A549 (cell line): Measurements from ENCODE around the gene PPCDC. TPM values are rescaled to one million over a fixed set of nuclear protein-coding genes. Genes with fewer than 3 reads are reported as not detected.
A peak's percentile ranks its signal among the peaks of the same experiment; 100 is the strongest.

Experiments used
- ATAC-seq, 2 experiments: fragments of 200-7000 bp in 1 of 2; fragments of >200 bp in 1 of 2; cut with Nextera tagmentation in 1 of 2; cut with Tn5 transposase in 1 of 2; 3 replicates each; pipeline versions ENCODE4 v1.8.0 to v1.9.1; 2018 to 2020; ENCODE audit warnings: mild to moderate bottlenecking in 1 of 2, moderate library complexity in 1 of 2
- CTCF ChIA-PET: fragments of 300-600 bp; sonication (Branson Sonifier 250); formaldehyde crosslinking; extraction: SDS; loops from one replicate; lab custom pipeline; 2021; ENCODE audit warnings: antibody characterized with exemption, inconsistent platforms; lab: Yijun Ruan, JAX
- POLR2A ChIA-PET: fragments of 350-600 bp; formaldehyde crosslinking; extraction: SDS; loops from one replicate; lab custom pipeline; 2021; ENCODE audit warnings: antibody characterized with exemption, inconsistent platforms; lab: Yijun Ruan, JAX
- DNase-seq, 2 experiments: peaks; one replicate each; pipeline versions ENCODE4 v3.0.0 to v3.0.0-alpha.2; 2011 to 2016; ENCODE audit warnings: low read depth in 1 of 2, low spot score in 1 of 2
- FAIRE-seq: peaks from 2 replicates; lab custom pipeline; 2011; peaks lifted over from hg19 to GRCh38; lab: Jason Lieb, UNC
- H3K27ac ChIP-seq, 2 experiments: fragments of >200 bp; sonication (Bioruptor Twin); formaldehyde crosslinking; 3 replicates each; pipeline ENCODE4 v1.5.1; 2016 to 2017
- H3K4me1 ChIP-seq: fragments of >200 bp; sonication (Bioruptor Twin); formaldehyde crosslinking; 3 replicates; pipeline ENCODE4 v1.6.1; 2016
- H3K4me2 ChIP-seq: fragments of >200 bp; sonication (Bioruptor Twin); formaldehyde crosslinking; 3 replicates; pipeline ENCODE4 v1.6.1; 2016
- H3K4me3 ChIP-seq: fragments of >200 bp; sonication (Bioruptor Twin); formaldehyde crosslinking; 3 replicates; pipeline ENCODE4 v1.5.1; 2016
- H3K9me3 ChIP-seq: fragments of >200 bp; sonication (Bioruptor Twin); formaldehyde crosslinking; 3 replicates; pipeline ENCODE4 v1.6.1; 2016
- CBX2 ChIP-seq: fragments of 200-600 bp; sonication (generic); IDR thresholded peaks from 2 replicates; pipeline ENCODE4 v1.6.1; 2016; ENCODE audit warnings: low read depth, mild to moderate bottlenecking, borderline replicate concordance
- CEBPB ChIP-seq, 2 experiments: fragments of >200 bp in 1 of 2; sonication (Bioruptor Twin) in 1 of 2; formaldehyde crosslinking in 1 of 2; IDR thresholded peaks; 2 replicates each; pipeline ENCODE4 v1.6.1; 2012 to 2016
- EHMT2 ChIP-seq: fragments of 200-600 bp; sonication (generic); IDR thresholded peaks from 2 replicates; pipeline ENCODE4 v1.6.1; 2016; ENCODE audit warnings: antibody characterized with exemption, low read depth, mild to moderate bottlenecking, moderate library complexity
- FOSL2 ChIP-seq, 2 experiments: fragments of 450-650 bp in 1 of 2; fragments of >200 bp in 1 of 2; sonication (Bioruptor Twin) in 1 of 2; formaldehyde crosslinking; IDR thresholded peaks; 2 replicates each; pipeline versions ENCODE4 v1.5.0 to v1.6.1; 2016 to 2020; ENCODE audit warnings: mild to moderate bottlenecking in 1 of 2, moderate library complexity in 1 of 2
- HOXB5 ChIP-seq: fragments of 250-450 bp; sonication (Bioruptor Pico); IDR thresholded peaks from 2 replicates; pipeline ENCODE4 v1.5.0; 2020; ENCODE audit warnings: mild to moderate bottlenecking, moderate library complexity
- JUN ChIP-seq, 2 experiments: fragments of >200 bp; sonication (Bioruptor Twin); formaldehyde crosslinking; IDR thresholded peaks; 2 replicates in 1 of 2; 3 replicates in 1 of 2; pipeline ENCODE4 v1.6.1; 2016 to 2017
- KDM1A ChIP-seq: fragments of 200-600 bp; sonication (generic); IDR thresholded peaks from 2 replicates; pipeline ENCODE4 v1.6.1; 2016; ENCODE audit warnings: low read depth, mild to moderate bottlenecking
- MAZ ChIP-seq: fragments of 150-350 bp; IDR thresholded peaks from 2 replicates; pipeline ENCODE4 v1.6.1; 2014; ENCODE audit warnings: antibody characterized with exemption, low read depth, low read length, borderline replicate concordance
- MYC ChIP-seq: IDR thresholded peaks from 2 replicates; pipeline ENCODE4 v1.6.1; 2012; ENCODE audit warnings: mild to moderate bottlenecking, inconsistent platforms, low read length, improper control_type of control experiment, borderline replicate concordance
- PBX3 ChIP-seq: IDR thresholded peaks from 2 replicates; pipeline ENCODE4 v1.6.1; 2012
- POLR2AphosphoS2 ChIP-seq: conservative IDR thresholded peaks from 2 replicates; pipeline ENCODE4 v1.6.1; 2012; ENCODE audit warnings: low read length, improper control_type of control experiment, inconsistent platforms
- SMC3 ChIP-seq: fragments of >200 bp; sonication (Bioruptor Twin); formaldehyde crosslinking; IDR thresholded peaks from 3 replicates; pipeline ENCODE4 v1.6.1; 2018; ENCODE audit warnings: inconsistent platforms
- TFCP2L1 ChIP-seq: fragments of 250-450 bp; sonication (Bioruptor Pico); IDR thresholded peaks from 2 replicates; pipeline ENCODE4 v1.5.0; 2021; ENCODE audit warnings: mild to moderate bottlenecking
- ZNF302 ChIP-seq: fragments of 250-450 bp; sonication (Bioruptor Pico); IDR thresholded peaks from 2 replicates; pipeline ENCODE4 v1.9.0; 2021; ENCODE audit warnings: inconsistent platforms, mild to moderate bottlenecking, moderate library complexity
- WGBS: methylation state at CpG from one replicate; pipeline ENCODE4 v1.1.6; 2017; ENCODE audit errors: missing lambda C conversion rate; 5-methylcytosine and 5-hydroxymethylcytosine counted together
- polyA plus RNA-seq, 4 experiments: library from polyadenylated mRNA; depleted of rRNA in 3 of 4; stranded (reverse); fragments of >200 nt; fragmentation: RNase III in 1 of 4; extraction: RNeasy Plus Mini Kit Qiagen cat#74134 plus additional on column Dnase treatment in 1 of 4; gene quantifications; 2 replicates in 3 of 4; 3 replicates in 1 of 4; pipeline ENCODE4 v1.2.3, GENCODE V29; 2011 to 2017
- TF ChIP-seq, protein P1 (sequence below): fragments of >200 bp; sonication (Bioruptor Twin); formaldehyde crosslinking; IDR thresholded peaks from 3 replicates; pipeline ENCODE4 v1.6.1; 2016
- TF ChIP-seq, protein P2 (sequence below): fragments of 150-350 bp; IDR thresholded peaks from 2 replicates; pipeline ENCODE4 v1.6.1; 2014; ENCODE audit warnings: low read depth, mild to moderate bottlenecking, low read length

PPCDC gene
- polyA plus RNA-seq, 2 of the 4 experiments (the other 2 are of a cell fraction): 18.2 to 18.5 TPM

GRCh38 chr15:75089456-75090387, 66.3 kb downstream of the PPCDC start:
- FAIRE-seq (no peak), DNase-seq (no peak), ATAC-seq (no peak; a peak in 2 of 6 replicates)
- ChIA-PET CTCF (interaction anchor here (3.4 kb wide), 1 partner anchor 111 kb away, joined by 7 read pairs; the partner anchor contains the start of gene C15orf39), POLR2A (interaction anchor here (0.7 kb wide), 1 partner anchor 112 kb away, joined by 3 read pairs; no protein-coding TSS in a partner anchor)
- H3K4me3 ChIP-seq: no peak overlapping the region
- WGBS: 81% methylated on average over 6 of the region's 6 CpGs
- no peak overlapping the region for H3K4me2 ChIP-seq
- H3K27ac ChIP-seq: no peak overlapping the region
- 0 out of 3 replicates have a peak, but pooled peaks cover 4% of the 10 kb centered on the region for H3K9me3 ChIP-seq
- TF ChIP-seq, protein P1, sequence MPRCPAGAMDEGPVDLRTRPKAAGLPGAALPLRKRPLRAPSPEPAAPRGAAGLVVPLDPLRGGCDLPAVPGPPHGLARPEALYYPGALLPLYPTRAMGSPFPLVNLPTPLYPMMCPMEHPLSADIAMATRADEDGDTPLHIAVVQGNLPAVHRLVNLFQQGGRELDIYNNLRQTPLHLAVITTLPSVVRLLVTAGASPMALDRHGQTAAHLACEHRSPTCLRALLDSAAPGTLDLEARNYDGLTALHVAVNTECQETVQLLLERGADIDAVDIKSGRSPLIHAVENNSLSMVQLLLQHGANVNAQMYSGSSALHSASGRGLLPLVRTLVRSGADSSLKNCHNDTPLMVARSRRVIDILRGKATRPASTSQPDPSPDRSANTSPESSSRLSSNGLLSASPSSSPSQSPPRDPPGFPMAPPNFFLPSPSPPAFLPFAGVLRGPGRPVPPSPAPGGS: no peak
- TF ChIP-seq PBX3 (no peak), FOSL2 (IDR thresholded peaks at IDR 0.05) (no peak), FOSL2 (CRISPR knock-in tag; IDR thresholded peaks at IDR 0.05) (no peak), POLR2AphosphoS2 (no peak), EHMT2 (no peak), HOXB5 (CRISPR knock-in tag) (no peak), CEBPB (IDR thresholded peaks at IDR 0.05) (no peak), MYC (no peak), CBX2 (no peak)
- TF ChIP-seq, protein P2, sequence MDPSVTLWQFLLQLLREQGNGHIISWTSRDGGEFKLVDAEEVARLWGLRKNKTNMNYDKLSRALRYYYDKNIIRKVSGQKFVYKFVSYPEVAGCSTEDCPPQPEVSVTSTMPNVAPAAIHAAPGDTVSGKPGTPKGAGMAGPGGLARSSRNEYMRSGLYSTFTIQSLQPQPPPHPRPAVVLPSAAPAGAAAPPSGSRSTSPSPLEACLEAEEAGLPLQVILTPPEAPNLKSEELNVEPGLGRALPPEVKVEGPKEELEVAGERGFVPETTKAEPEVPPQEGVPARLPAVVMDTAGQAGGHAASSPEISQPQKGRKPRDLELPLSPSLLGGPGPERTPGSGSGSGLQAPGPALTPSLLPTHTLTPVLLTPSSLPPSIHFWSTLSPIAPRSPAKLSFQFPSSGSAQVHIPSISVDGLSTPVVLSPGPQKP: no peak
- no peaks in the 10 kb centered on the region for H3K4me1 ChIP-seq

- DNase-seq: no peak
- POLR2A ChIA-PET: no interaction called here
- no peak overlapping the region for H3K4me2 ChIP-seq
- FAIRE-seq: no peak
- TF ChIP-seq PBX3: no peak
- TF ChIP-seq ZNF302 (CRISPR knock-in tag): no peak
- no peak for TF ChIP-seq MAZ
- TF ChIP-seq KDM1A: no peak
- TF ChIP-seq TFCP2L1 (CRISPR knock-in tag): no peak
- TF ChIP-seq JUN (IDR thresholded peaks at IDR 0.05): no peak
- TF ChIP-seq, protein P2: no peak
- no peak for TF ChIP-seq CBX2
- TF ChIP-seq SMC3: no peak
- TF ChIP-seq, all 56 proteins: peak for 0
- WGBS: 89% methylated on average over 7 of the region's 7 CpGs
- CTCF ChIA-PET: interaction anchor here (3.4 kb wide), 1 partner anchor 110 kb away, joined by 7 read pairs; the partner anchor contains the start of gene C15orf39
- Histone ChIP-seq H3K4me3 (no peak overlapping the region), H3K27ac (no peak overlapping the region), H3K4me1 (no peaks in the 10 kb centered on the region), H3K9me3 (0 out of 3 replicates have a peak, but pooled peaks cover 4% of the 10 kb centered on the region)
- ATAC-seq: peak in 1 of 2 experiments; percentile 32; a peak in 3 of 6 replicates
Measured at GRCh38 chr15:75090388-75090734, 67.0 kb downstream of the PPCDC start.
